Stimulated activated CD8-positive, alpha-beta memory T cell treated with anti-CD3 and anti-CD28 coated beads, Interleukin-2, amount 100 ng/mL, for 1 hour (primary cell): ENCODE measurements around the gene CADPS2.
"Not testable (repeated sequence)": the region's sequence is repeated elsewhere in the genome, so short reads cannot be mapped to it uniquely, and the experiment has no call there.

Source experiments
- DNase-seq, 2 donors: peaks; one replicate each; pipeline ENCODE4 v3.0.0-alpha.2; 2020; ENCODE audit warnings: low read depth in 2 of 2

CADPS2 gene

DNA sequence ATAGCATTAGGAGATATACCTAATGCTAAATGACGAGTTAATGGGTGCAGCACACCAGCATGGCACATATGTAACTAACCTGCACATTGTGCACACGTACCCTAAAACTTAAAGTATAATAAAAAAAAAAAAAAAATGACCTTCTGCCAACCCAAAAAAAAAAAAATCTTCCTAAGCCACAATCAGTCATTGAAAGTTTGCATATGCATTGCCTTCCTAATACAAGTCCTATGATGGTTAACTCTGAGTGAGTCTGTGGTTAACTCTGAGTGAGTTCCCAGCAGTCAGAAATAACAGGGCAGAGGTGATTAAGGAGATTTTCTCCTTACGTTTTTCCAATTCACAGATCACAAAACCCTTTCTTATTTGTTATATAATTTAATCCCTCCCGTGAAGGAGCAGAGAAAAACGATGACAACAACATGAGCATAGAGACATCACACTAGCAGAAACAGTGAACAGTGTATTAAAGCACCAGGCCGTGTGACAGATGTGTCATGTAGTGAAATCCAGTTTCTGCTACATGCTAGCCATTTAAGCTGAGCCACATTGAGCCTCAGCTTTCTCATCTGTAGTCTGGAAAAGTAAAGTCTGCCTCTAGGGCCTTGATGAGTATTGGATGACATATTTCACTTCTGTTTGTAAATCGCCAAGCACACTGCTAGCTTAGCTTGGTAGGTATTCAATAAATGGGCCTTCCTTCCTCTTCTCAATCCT is 176.2 kb downstream of the CADPS2 start:
- DNase-seq = no peak

DNA sequence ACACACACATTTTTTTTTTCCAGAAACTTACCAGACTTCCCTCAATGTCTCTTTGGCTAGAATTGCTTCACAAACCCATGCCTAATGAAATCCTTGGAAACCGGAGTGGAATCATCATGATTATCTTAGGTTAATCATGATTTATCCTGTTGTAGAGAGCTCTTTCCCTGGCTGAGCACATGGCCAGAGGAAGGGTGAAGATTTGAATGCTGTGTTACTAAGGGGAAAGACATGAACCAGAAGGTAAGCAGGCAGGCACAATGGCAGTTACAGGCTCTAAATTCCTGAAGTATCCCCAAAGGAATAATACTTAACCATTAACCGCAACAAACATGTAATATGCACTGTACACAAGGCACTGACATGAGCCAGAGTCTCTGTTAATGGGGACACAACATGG is 179.4 kb downstream of the CADPS2 start:
- no peak for DNase-seq

DNA sequence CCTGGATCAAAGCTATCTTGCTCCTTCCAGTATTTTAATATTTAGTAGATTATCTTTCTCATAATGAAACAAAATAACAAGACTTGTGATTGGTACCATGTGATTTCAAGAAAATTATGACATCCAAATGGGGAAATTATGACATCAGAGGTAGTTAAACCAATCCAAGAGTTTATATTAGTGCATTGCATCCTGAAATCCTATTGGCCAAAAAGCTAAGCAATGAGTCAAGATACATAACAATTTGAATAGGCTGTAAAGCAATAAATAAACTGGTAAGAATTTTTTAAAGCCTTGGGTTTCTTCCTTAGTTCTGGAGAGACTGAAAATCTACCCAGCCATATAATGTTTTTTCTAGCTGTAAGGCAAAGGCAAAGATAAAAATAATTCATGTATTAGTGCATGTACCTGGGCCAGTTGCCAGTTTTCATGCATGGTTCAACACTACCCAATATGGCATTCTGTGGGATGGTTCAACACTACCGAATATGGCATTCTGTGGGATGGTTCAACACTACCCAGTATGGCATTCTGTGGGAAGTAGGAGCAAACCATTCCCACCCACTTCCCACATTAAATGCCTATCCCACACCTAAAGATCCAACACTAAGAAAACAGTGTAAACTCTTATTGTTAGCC is 183.3 kb downstream of the CADPS2 start, which contains the start of gene RNF148:
Gene RNF148, minus strand, starts transcription at position 51 of the 639 bp plus-strand sequence. CDS start 172 bp downstream, outside the sequence.
- DNase-seq = no peak

- no peak for DNase-seq
Observed at GRCh38 chr7:122699017-122699416, 187.2 kb downstream of the CADPS2 start, which contains the start of gene RNF133. Gene RNF133 (minus strand): TSS chr7:122699117. CDS start chr7:122698918, 199 bp downstream.

- DNase-seq = no peak
Observed at GRCh38 chr7:122695816-122696215, 190.4 kb downstream of the CADPS2 start.

DNA sequence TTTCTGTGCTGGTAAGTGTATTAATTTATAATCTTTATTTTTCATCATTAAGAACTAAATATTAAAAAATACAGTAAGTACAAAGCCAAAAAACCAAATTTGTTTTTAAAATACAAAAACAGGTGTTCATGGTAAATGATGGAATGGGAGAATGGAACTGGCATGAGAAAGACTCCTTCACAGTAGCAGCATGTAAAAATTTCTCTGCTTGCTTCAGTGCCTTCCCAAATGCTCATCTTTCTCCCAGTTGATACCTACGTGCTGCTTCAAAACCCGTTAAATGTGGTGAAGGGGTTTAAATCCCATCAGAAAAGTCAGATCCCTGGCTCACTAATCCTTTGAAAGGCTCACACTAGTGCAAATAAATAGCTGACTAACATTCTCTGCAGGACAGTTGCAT is 191.6 kb downstream of the CADPS2 start:
- no peak for DNase-seq

- no peak for DNase-seq
Observed at GRCh38 chr7:122692769-122693309, 193.4 kb downstream of the CADPS2 start.

GRCh38 chr7:122691569-122692235 is 194.6 kb downstream of the CADPS2 start:
- DNase-seq = no peak

DNA sequence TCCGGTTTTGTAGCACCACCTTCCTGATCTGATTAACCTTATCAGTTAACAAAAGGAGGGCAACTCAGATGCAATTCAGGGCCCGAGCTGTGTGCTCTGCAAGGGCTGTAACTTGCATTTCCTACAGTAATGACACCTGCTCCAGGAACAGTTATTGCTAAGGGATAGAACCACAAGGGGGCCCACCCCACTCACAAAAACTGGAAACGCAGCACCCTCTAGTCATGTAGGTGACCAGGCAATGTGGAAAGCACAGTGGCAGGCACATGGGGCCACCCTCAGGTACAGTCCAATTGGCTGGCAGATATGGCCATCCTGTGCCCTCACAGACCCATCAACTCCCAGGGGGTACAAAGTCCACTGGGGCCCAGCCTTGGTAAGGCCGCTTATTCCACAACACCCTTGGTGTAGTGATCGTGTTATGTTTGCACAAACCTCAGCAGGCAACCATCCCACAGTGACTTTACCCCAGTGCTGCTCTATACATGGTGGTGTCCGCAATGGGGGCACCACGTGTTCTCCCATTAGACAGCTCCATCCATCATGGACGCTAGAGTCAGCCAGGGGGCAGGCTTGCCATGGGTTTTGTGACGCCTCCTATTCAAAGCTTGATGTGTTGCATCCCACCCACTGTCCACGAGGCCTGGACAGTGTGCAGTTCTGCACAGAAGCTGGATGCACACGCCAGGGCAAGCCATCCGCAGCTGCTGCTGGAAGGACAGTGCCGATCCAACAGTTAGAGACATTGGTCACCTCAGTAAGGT is 196.7 kb downstream of the CADPS2 start:
- no peak for DNase-seq

- DNase-seq = no peak
Observed at GRCh38 chr7:122688400-122688998, 197.8 kb downstream of the CADPS2 start.

DNA sequence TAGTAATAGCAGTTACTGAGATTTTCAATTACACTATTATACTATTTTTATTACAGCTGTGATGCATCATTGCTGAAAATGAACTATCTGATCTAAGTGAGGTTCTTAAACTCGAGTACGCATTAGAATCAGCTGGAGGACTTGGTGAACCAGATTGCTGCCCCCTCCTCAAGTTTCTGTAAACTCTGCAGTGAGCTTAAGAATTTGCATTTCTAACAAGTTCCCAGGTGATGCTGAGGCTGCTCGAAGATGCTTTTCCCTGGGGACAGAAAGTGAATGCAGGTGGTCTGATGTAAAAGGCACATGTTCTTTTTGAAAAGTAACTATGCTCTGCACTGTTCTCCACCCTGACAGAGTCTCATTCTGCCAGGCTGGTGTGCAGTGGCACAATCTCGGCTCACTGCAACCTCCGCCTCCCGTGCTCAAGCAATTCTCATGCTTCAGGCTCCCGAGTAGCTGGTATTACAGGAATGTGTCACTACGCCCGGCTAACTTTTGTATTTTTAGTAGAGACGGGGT is 199.8 kb downstream of the CADPS2 start:
- DNase-seq = no peak

GRCh38 chr7:122684504-122684903 is 201.8 kb downstream of the CADPS2 start:
- DNase-seq = no peak

- no peak for DNase-seq
Observed at GRCh38 chr7:122682815-122683550, 203.3 kb downstream of the CADPS2 start.

GRCh38 chr7:122681186-122681585 is 205.1 kb downstream of the CADPS2 start:
- DNase-seq = not testable (repeated sequence)

DNA sequence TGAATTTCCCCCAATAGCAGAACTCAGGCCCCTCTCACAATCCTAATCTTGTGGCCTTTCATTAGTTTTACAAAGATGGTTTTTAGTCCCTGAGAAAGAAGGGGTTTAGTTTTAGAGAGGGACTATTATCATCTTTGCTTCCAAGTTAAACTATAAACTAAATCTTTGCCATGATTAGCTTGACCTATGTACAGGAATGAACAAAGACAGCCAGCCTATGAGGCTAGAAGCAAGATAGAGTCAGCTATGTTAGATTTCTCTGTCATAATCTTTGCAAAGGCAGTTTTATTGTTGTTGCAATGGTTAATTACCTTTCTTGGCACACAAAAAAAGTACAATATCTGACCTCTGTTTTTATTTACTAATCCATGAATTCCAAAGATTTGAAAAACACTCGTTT is 206.4 kb downstream of the CADPS2 start:
- no peak for DNase-seq

DNA sequence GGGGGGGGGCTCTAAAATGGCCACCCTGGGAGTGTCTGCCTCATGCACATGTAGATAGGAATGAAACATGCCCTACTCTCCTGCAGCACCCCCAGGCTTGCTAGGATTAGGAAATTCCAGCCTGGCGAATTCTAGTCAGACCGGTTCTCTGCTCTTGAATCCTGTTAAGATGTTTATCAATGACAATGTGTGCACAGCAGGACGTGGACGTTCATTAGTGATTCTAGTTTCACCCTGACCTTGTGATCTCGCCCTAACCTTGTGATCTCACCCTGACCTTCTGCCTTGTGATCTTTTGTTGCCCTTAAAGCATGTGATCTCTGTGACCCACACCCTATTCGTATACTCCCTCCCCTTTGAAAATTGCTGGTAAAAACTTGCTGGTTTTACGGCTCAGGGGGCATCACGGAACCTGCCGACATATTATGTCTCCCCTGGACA is 207.0 kb downstream of the CADPS2 start:
- DNase-seq = not testable (repeated sequence)

DNA sequence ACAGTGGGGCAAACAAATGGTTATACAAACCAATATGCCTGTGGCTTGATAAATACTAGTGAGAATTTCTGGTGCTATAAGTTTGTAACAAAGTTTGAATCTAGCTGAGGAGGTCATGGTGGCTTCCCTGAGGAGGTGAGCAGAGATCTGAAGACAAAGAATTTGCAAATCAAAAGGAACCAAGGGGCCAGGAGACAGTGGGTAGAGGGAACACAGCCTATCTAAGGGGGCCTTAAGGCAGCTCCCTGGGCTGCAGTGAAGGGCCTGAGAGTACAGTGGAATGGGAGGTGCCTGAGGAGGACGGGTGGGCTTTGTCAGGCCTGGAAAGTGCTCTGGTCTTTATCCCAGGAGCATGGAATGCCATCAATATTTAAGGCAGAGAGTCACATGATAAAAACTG is 209.1 kb downstream of the CADPS2 start:
- no peak for DNase-seq

- DNase-seq = no peak
Observed at GRCh38 chr7:122676466-122676865, 209.8 kb downstream of the CADPS2 start.

- no peak for DNase-seq
Observed at GRCh38 chr7:122675621-122676020, 210.6 kb downstream of the CADPS2 start.

GRCh38 chr7:122675011-122675410 is 211.2 kb downstream of the CADPS2 start:
- DNase-seq = no peak
